A673 (cell line): Measurements from ENCODE around the gene ZNF74. TPM values are rescaled to one million over a fixed set of nuclear protein-coding genes. Genes with fewer than 3 reads are reported as not detected.
"Not testable (repeated sequence)": the region's sequence is repeated elsewhere in the genome, so short reads cannot be mapped to it uniquely, and the experiment has no call there.

Experiments
- BruUV-seq: library from RNA; stranded (reverse); fragments of 400-500 nt; replicated peaks from 2 replicates; lab custom pipeline; 2021; lab: Mats Ljungman, UMichigan
- CTCF ChIA-PET: fragments of 300-600 bp; sonication (Branson Sonifier 250); formaldehyde crosslinking; loops from one replicate; lab custom pipeline; 2022; ENCODE audit warnings: antibody characterized with exemption; lab: Charles Lee
- POLR2A ChIA-PET: fragments of 300-600 bp; sonication (Branson Sonifier 250); formaldehyde crosslinking; loops from one replicate; lab custom pipeline; 2022; ENCODE audit warnings: antibody characterized with exemption; ENCODE audit not compliant: low non-redundant PET; lab: Charles Lee
- DNase-seq: peaks from one replicate; pipeline ENCODE4 v3.0.0-alpha.2; 2015; ENCODE audit warnings: low spot score
- H3K27ac ChIP-seq: fragments of 200-600 bp; sonication (generic); 2 replicates; pipeline ENCODE4 v1.5.1; 2016; ENCODE audit warnings: mixed run types, low read depth, mild to moderate bottlenecking, mixed read lengths, antibody characterized with exemption, low read length; ENCODE audit not compliant: poor library complexity, severe bottlenecking
- H3K27me3 ChIP-seq: fragments of 200-600 bp; sonication (generic); replicated peaks from 2 replicates; pipeline ENCODE4 v1.6.1; 2017; ENCODE audit warnings: mixed run types, low read depth, mild to moderate bottlenecking, mixed read lengths, antibody characterized with exemption, low read length; ENCODE audit not compliant: insufficient read depth, poor library complexity
- H3K36me3 ChIP-seq: fragments of 200-600 bp; sonication (generic); 2 replicates; pipeline ENCODE4 v1.6.1; 2016; ENCODE audit warnings: mixed run types, mild to moderate bottlenecking, mixed read lengths, antibody characterized with exemption, low read length; ENCODE audit not compliant: insufficient read depth, poor library complexity, severe bottlenecking
- H3K4me1 ChIP-seq: fragments of 200-600 bp; sonication (generic); 2 replicates; pipeline ENCODE4 v1.6.1; 2017; ENCODE audit warnings: mixed run types, mild to moderate bottlenecking, mixed read lengths, antibody characterized with exemption, low read length; ENCODE audit not compliant: insufficient read depth, poor library complexity, severe bottlenecking
- H3K4me3 ChIP-seq: fragments of 200-600 bp; sonication (generic); 2 replicates; pipeline ENCODE4 v1.5.1; 2016; ENCODE audit warnings: low read depth, mixed run types, mild to moderate bottlenecking, mixed read lengths, low read length; ENCODE audit not compliant: poor library complexity, severe bottlenecking
- H3K9me3 ChIP-seq: fragments of 200-600 bp; sonication (generic); 2 replicates; pipeline ENCODE4 v1.6.1; 2016; ENCODE audit warnings: mixed run types, low read depth, mild to moderate bottlenecking, mixed read lengths, antibody characterized with exemption, low read length; ENCODE audit not compliant: poor library complexity, severe bottlenecking
- EZH2 ChIP-seq: fragments of 200-600 bp; sonication (generic); IDR thresholded peaks from 2 replicates; pipeline ENCODE4 v1.6.1; 2017; ENCODE audit warnings: borderline replicate concordance, low read depth, mild to moderate bottlenecking, mixed read lengths, antibody characterized with exemption, low read length; ENCODE audit not compliant: poor library complexity, severe bottlenecking
- intact Hi-C: fragments of 100-400 bp; cut with micrococcal nuclease; formaldehyde crosslinking; loops from one replicate; pipeline ENCODE4 v1.10.0; 2022; ENCODE audit not compliant: unreplicated experiment
- total RNA-seq: library from RNA; stranded (reverse); gene quantifications from 2 replicates; pipeline ENCODE4 v1.2.3, GENCODE V29; 2021
- TF ChIP-seq, protein P1 (sequence below): fragments of 300-800, 200-600 bp; sonication (generic); conservative IDR thresholded peaks from 2 replicates; pipeline ENCODE4 v1.5.1; 2017; ENCODE audit warnings: low read depth, mild to moderate bottlenecking, antibody characterized with exemption, low read length, moderate library complexity, mixed read lengths

ZNF74 gene
- total RNA-seq, 1 experiment from 2014 or later = 37.2 TPM

GRCh38 chr22:20389288-20389687 lies 4.7 kb upstream of the ZNF74 start:
- TF ChIP-seq, protein P1, sequence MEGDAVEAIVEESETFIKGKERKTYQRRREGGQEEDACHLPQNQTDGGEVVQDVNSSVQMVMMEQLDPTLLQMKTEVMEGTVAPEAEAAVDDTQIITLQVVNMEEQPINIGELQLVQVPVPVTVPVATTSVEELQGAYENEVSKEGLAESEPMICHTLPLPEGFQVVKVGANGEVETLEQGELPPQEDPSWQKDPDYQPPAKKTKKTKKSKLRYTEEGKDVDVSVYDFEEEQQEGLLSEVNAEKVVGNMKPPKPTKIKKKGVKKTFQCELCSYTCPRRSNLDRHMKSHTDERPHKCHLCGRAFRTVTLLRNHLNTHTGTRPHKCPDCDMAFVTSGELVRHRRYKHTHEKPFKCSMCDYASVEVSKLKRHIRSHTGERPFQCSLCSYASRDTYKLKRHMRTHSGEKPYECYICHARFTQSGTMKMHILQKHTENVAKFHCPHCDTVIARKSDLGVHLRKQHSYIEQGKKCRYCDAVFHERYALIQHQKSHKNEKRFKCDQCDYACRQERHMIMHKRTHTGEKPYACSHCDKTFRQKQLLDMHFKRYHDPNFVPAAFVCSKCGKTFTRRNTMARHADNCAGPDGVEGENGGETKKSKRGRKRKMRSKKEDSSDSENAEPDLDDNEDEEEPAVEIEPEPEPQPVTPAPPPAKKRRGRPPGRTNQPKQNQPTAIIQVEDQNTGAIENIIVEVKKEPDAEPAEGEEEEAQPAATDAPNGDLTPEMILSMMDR = no peak
- TF ChIP-seq EZH2 = no peak
- no peaks in the 10 kb centered on the region for H3K9me3 ChIP-seq
- H3K4me1 ChIP-seq = peaks cover 5% of the 10 kb centered on the region
- CTCF ChIA-PET = interaction anchor here (0.6 kb wide), 1 partner anchor 29 kb away, joined by 3 read pairs; no protein-coding TSS in a partner anchor
- POLR2A ChIA-PET = no interaction called here
- H3K27me3 ChIP-seq = no peaks in the 10 kb centered on the region
- DNase-seq = no peak
- intact Hi-C loops = no loop called here
- no peaks in the 10 kb centered on the region for H3K36me3 ChIP-seq
- H3K27ac ChIP-seq = no peak overlapping the region
- no TSS peak for BruUV-seq
- no peak overlapping the region for H3K4me3 ChIP-seq

GRCh38 chr22:20390394-20390907 lies 3.5 kb upstream of the ZNF74 start:
- no peak overlapping the region for H3K4me3 ChIP-seq
- POLR2A ChIA-PET = no interaction called here
- no peak overlapping the region for H3K27ac ChIP-seq
- no peak for DNase-seq
- no peaks in the 10 kb centered on the region for H3K9me3 ChIP-seq
- H3K4me1 ChIP-seq = peaks cover 11% of the 10 kb centered on the region
- H3K36me3 ChIP-seq = no peaks in the 10 kb centered on the region
- CTCF ChIA-PET = no interaction called here
- intact Hi-C loops = no loop called here
- BruUV-seq = no TSS peak
- TF ChIP-seq, protein P1 = no peak
- no peak for TF ChIP-seq EZH2
- no peaks in the 10 kb centered on the region for H3K27me3 ChIP-seq

DNA sequence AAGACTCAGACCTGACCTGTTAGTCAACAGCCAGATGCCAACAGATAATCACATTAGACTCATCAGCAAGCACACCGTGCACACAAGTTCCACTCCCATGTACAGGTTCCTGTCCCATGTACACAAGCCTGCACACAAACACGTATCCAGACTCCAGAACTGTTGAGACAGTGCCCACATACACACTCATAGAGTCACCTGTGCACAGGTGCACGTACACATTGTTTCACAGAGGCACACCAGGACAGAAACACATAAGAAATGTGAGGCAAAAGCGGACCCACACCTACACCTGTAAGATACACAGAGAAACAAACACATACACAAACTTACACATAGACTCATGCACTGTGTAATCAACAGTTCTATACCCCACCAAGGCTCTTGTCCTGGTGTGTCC lies 2.7 kb upstream of the ZNF74 start:
- ChIA-PET POLR2A (no interaction called here), CTCF (no interaction called here)
- no peak overlapping the region for H3K4me3 ChIP-seq
- H3K27ac ChIP-seq = no peak overlapping the region
- H3K9me3 ChIP-seq = no peaks in the 10 kb centered on the region
- intact Hi-C loops = no loop called here
- TF ChIP-seq, protein P1 = no peak
- TF ChIP-seq EZH2 = no peak
- H3K27me3 ChIP-seq = no peaks in the 10 kb centered on the region
- BruUV-seq = no TSS peak
- DNase-seq = no peak
- no peaks in the 10 kb centered on the region for H3K36me3 ChIP-seq
- H3K4me1 ChIP-seq = peaks cover 19% of the 10 kb centered on the region

- BruUV-seq, H3K36me3 ChIP-seq, H3K27me3 ChIP-seq, DNase-seq, H3K27ac ChIP-seq, CTCF ChIA-PET, POLR2A ChIA-PET, H3K9me3 ChIP-seq, H3K4me3 ChIP-seq, intact Hi-C loops: not testable (repeated sequence)
- peaks cover 22% of the 10 kb centered on the region for H3K4me1 ChIP-seq
Observed at GRCh38 chr22:20392365-20392881, 1.5 kb upstream of the ZNF74 start.
